HG03457 (cell line): ENCODE results near the gene FSTL5.

Experiments used
- ATAC-seq: cut with Tn5 transposase; IDR thresholded peaks from one replicate; pipeline ENCODE4 v1.9.1; 2021; ENCODE audit warnings: moderate number of reproducible peaks; ENCODE audit not compliant: unreplicated experiment

Gene FSTL5

DNA sequence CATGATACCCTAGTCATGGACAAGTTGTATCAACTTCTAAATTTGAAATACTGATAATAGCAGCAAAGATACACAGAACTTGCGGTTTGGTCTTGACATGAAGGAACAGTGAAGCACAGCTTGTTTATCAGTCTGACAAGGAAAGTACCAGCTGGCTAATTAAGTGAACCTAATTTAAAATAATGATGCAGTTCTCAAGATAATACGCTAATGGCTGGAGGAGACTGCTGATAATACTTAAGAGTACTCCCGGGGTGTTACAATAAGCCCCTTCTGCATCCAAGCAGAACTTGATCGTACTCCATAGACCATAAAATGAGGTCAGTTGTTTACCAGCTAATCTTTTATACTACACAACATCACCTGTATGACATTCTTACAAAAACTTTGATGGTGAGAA is 697.5 kb downstream of the FSTL5 start:
- ATAC-seq, result no peak

DNA sequence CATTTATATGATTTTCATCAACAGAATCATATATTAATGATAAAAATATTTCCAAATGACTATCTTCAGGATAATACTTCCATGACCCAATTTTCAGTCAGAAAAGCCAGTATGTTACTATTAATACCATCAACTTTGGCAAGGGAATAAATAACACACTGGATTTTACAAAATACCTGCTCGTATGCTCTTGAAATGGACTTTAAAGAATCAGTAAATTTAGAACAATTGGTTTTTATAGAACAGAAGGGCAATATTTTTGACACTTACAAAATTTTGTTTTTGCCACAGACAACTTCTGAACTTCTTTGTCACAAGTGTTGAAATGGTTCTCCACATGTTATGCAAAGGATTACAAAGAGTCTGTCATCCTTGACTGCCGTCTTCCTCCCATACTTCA is 700.4 kb downstream of the FSTL5 start:
- ATAC-seq, result no peak

DNA sequence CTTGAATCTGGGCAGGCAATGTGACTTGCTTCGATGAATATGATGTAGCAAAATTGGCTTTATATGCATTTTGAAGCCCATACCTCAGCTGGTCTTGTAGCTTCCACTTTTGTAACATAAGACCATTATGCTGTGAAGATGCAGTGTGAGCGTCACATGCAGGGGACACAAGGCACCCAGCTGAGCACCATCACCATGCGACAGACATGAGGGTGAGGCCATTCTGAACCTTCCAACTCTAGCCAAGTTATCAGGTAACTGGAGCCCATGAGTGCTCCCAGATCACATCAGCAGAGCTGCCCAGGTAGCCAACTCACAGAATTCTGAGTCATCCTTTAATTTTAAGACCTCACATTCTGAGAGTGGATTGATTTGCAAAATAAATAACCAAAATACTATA is 705.9 kb downstream of the FSTL5 start:
- no peak for ATAC-seq

DNA sequence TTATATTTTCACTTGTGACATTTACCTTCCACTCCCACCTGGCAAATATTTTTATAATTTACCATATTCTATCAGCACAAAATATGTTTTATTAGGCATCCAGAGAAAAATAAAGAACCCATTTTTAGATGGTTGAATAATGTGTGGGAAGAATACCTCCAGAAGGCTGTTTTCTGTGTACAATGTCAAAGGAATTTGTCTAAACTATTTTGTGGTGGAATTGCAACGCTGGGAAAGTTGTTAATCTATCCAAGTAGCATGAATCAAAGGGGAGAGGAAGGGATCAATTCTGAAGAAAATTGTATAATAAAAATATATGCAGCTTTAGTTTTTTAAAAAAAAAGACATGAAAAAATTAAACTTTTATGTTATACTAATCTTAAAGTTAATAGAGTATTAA is 706.5 kb downstream of the FSTL5 start:
- no peak for ATAC-seq

- no peak for ATAC-seq
These were observed 708.9 kb downstream of the FSTL5 start for GRCh38 chr4:161454860-161455259.

GRCh38 chr4:161448550-161449180 is 715.1 kb downstream of the FSTL5 start:
- ATAC-seq, result no peak

- no peak for ATAC-seq
These were observed 719.2 kb downstream of the FSTL5 start for GRCh38 chr4:161444626-161445025.

- ATAC-seq, result no peak
These were observed 720.9 kb downstream of the FSTL5 start for GRCh38 chr4:161442921-161443320.

- ATAC-seq, result no peak
These were observed 725.7 kb downstream of the FSTL5 start for GRCh38 chr4:161438096-161438495.

DNA sequence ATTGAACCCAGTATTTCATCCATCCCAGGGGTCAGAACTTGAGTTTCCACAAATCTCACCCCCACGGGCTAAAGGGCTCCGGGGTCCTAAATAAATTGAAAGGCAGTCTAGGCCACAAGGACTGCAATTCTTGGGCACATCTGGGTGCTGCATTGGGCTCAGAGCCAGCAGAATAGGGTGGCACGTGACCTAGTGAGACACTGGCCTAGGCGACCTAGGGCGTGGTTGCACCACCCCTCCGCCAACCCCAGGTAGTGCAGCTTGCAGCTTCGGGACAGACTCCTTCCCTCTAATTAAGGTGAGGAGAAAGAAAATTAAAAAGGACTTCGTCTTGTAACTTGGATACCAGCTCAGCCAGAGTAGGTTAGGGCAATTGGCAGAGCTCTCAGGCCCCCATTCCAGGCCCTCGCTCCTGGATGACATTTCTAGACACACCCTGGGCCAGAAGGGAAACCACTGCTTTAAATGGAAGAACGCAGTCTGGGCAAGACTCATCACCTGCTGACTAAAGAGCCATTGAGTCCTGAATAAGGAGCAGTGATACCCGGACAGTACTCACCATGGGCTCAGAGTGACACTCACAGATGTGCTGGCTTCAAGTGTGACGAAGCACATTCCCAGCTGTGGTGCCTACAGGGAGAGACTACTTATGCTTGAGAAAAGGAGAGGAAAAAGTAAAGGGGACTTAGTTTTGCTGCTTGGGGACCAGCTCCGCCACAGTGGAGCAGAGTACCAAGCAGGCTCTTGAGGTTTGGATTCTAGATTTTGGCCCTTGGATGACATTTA is 735.4 kb downstream of the FSTL5 start:
- no peak for ATAC-seq

- ATAC-seq, result no peak
These were observed 744.0 kb downstream of the FSTL5 start for GRCh38 chr4:161419822-161420221.

DNA sequence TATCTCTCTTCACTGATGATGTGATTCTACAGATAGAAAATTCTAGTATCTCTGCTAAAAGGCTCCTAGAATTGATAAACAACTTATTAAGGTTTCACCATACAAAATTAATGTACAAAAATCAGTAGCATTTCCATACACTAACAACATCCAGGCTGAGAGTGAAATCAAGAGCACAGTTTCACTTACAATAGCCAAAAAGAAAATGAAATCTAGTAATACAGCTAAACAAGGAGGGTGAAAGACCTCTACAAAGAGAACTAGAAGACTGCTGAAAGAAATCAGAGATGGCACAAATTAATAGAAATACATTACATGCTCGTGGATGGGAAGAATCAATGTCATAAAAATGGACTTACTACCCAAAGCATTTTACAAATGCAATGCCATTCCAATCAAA is 751.9 kb downstream of the FSTL5 start:
- no peak for ATAC-seq

DNA sequence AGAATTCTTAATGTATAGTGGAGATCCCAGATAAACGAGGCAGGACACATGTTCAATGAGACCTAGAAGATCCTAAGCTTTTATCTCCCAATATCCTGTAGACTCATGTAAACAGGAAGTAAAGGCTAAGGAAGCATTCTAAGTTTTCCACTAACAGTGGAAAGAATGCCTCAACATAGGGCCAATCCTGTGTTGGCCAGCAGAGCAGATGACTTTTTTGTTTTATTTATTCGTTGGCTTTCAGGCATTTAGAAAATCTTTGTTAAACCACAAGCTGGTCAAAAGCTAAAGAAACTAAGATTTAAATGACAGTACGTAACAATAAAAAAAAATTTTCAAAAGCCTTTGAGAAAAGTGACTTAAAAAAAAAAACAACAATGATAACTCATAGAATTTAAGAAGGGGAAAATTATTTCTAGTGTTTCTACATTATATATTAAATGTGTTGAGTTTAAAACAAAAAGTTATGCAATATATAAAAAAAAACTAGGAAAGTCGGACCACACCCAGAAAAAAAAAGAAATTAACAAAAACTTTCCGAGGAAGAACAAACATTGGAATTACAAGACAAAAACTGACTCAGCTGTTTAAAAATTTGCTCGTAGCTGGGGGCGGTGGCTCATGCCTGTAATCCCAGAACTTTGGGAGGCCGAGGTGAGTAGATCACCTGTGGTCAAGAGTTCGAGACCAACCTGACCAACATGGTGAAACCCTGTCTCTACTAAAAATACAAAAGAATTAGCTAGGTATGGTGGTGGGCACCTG is 759.3 kb downstream of the FSTL5 start:
- no peak for ATAC-seq

DNA sequence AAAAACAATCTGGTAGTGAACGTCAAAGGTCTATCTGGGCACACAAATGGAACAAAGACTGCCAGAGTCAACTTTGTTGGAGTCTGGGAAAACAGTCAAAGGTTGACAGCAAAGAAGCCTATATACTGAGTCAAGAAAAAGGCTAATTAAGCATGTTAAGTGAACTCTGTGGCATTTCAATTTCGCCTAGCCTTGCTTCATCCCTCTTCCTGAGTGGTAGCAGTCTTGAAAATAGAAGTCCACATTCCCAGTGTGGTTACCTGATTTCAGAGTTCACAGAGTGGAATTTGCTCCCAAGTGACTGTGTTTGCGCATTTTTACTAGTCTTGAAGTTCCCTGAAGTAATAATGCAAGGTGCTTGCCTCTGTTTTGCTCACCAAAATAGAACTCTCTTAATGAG is 760.0 kb downstream of the FSTL5 start:
- no peak for ATAC-seq

DNA sequence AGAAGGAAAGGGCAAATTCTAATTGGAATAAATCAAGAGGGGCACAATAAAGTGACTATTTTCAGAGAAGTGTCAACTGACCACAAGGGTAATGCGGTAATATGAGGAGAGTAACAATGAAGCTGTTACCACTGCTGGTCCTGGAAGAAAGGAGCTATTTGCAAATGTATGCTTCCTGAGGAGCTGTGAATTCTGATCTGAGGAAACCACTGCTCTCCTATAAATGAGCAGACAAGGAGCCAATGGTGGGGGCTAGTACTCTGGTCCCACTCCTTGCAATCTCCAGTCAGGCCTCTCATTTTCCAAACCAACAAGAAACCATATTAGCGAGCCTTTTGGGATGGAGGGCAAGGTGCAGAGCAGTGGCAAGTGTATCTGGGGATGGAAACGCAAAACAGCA is 770.2 kb downstream of the FSTL5 start:
- ATAC-seq, result no peak

DNA sequence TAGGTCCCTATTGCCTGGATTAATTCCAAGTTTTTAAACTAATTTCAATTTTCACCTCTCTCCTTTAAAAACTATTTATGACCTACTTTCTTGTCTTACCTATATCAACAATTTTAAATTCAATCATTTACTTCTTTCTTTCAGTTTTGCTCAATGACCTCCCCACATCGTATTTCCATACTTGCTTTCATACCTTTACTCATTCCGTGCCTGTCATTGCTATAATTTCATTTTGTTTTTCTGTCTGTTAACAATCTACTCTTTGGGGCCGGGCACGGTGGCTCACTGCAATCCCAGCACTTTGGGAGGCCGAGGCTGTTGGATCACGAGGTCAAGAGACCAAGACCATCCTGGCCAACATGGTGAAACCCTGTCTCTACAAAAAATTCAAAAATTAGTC is 781.1 kb downstream of the FSTL5 start:
- ATAC-seq, result no peak

GRCh38 chr4:161376275-161376674 is 787.5 kb downstream of the FSTL5 start:
- no peak for ATAC-seq

- no peak for ATAC-seq
These were observed 799.1 kb downstream of the FSTL5 start for GRCh38 chr4:161364681-161365080.

- ATAC-seq, result no peak
These were observed 802.8 kb downstream of the FSTL5 start for GRCh38 chr4:161360982-161361381.

DNA sequence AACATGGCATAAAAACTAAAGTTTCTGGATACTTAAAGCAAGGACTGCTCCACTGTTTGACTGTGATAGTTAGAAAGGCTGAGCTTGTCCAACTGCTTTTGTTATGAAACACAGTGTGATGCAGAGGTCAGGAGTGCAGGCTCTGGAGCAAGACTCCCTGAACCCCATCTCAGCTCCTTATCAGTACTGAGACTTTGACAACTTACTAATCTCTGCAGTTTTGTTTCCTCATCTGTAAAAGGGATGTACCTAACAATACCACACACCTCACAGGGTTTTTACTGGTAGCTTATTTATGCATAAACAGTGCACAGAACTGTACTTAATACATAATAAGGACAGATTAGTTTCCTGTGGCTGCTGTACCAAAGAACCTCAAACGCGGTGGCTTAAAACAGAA is 804.3 kb downstream of the FSTL5 start:
- ATAC-seq, result no peak

DNA sequence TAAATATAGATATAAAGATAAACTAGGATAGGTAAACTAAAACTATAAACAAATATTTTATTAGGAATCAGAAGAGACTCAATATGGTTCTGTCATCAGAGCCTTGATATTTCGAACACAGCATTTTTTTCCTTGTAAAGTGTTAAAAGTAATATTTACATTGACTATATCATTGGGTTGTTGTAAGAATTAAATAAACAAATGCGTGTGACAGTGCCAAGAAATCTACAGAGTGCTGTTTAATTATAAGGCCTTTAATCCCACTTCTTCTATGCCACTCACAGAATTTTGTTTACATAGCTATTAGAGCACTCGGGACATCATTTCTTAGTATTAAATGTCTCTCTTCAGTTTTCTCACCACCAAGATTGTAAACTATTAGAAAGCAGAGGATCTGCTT is 807.4 kb downstream of the FSTL5 start:
- no peak for ATAC-seq

DNA sequence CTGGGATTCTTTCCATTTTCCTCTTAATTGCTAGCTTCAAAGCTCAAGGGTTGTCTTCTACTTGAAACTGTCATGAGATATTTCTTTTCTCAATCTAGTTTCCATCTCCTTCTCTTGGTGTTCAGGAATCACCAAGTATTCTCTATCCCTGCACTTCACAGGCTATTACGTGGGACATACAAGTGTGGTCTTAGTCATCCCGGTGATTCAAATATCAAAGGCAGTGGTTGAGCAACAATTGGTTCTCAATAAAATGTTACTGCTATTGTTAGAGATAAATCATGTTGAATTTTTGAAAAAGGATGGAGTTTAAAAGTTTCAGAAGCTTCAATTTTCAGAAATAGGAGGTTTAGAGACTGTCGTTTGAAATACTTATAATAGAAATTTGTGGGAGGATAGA is 812.9 kb downstream of the FSTL5 start:
- ATAC-seq, result no peak
